Caco-2 (cell line): ENCODE measurements around the gene OR4X1. TPM values are rescaled to one million over a fixed set of nuclear protein-coding genes. Genes with fewer than 3 reads are reported as not detected.

Source experiments
- total RNA-seq: library from RNA; stranded (reverse); gene quantifications from 2 replicates; pipeline ENCODE4 v1.2.3, GENCODE V29; 2022

The OR4X1 gene
- total RNA-seq, 1 experiment from 2014 or later, result not detected

Other genes with a start within 250 kb of the OR4X1 start
- not detected in 2 replicates for gene OR4B1, start 47.1 kb upstream of the OR4X1 start, total RNA-seq
- gene OR4X2, start 18.8 kb upstream of the OR4X1 start, total RNA-seq, result not detected in 2 replicates
- not detected in 2 replicates for gene OR4S1, start 42.4 kb downstream of the OR4X1 start, total RNA-seq
- not detected in 2 replicates for gene OR4C3, start 61.1 kb downstream of the OR4X1 start, total RNA-seq
- gene OR4C5, start 102.6 kb downstream of the OR4X1 start, total RNA-seq, result not detected in 2 replicates
- not detected in 2 replicates for gene OR4A47, start 224.9 kb downstream of the OR4X1 start, total RNA-seq